T1000 (cell line): ENCODE results near the gene CCR3.

Experiments
- DNase-seq: peaks from one replicate; lab custom pipeline; 2025; ENCODE audit warnings: mixed read lengths; lab: John Stamatoyannopoulos, UW

The CCR3 gene

DNA sequence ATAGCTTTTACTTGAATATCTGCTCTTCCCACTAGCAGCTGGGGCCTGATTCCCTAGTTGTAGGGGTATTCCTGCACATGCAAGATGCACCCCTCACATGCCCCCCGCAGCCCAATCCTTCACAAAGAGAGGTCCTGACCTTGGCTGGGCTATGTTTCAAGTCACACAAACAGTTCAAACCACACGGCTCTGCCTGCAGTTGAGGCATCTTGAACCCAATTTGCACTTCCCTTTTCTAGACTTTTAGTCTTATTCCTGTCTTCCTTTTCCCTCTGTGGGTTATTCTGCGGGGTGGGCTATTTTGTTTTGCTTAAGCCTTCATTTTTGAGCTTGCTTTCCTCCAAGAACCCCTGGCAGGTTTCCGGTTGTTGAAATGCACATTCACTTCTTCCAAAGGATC lies 20.9 kb upstream of the CCR3 start:
- no peak for DNase-seq

DNA sequence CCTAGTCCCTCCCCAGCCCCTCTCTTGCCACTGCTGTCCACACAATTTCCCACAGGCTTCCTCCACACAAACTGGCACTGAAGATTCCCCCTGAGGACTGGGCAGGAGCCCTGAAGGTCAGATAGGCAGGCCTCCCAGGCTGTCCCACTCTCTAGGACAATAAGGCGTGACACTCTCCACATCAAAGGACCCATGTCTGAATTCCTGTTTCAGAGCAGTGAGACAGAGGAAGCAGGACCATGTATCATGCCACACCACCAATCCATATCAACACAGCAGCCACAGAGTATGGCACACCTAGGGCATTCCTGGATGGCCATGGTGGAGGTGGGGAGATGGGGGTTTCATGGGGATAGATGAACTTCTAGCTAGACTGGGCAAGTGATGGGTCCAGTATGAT lies 20.3 kb upstream of the CCR3 start:
- DNase-seq, result no peak

- DNase-seq, result no peak
These were observed 19.7 kb upstream of the CCR3 start for GRCh38 chr3:46222435-46223161.

- peak; percentile 25 for DNase-seq
These were observed 13.7 kb upstream of the CCR3 start for GRCh38 chr3:46228260-46229242.

DNA sequence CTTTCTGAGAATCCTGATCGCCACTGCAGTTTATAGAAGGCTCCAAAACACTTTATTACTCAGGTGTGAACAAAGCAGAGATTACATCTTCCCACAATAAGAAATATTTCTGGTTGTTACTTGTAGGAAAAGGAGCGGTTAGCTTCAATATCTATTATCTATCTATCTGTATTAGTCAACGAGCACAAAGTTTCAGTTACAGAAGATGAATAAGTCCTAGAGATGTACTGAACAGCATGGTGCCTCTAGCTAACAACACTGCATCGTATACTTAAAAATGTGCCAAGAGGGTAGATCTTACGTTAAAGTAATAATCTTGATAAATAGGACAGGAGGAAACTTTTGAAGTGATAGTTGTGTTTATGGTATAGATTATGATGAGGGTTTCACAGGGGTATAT lies 10.9 kb upstream of the CCR3 start:
- no peak for DNase-seq

DNA sequence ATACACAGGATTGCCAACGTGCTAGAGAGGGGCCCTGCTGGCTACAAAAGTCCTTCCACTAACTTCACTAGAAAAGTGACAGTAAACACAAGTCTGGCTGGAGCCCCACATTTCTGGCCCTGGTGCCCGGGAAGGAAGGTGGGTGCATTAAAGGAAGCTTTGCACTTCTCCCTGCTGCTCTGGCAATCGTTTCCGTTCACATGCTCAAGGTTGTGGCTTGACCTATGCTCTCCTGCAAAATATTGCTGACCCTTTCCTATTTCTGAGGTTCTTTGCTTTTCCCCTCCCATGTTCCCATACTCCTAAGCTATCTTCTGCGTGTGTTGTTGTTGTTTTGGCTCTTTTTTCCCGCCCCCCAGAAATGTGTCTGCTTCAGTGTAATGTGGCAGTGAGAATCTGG lies 9.1 kb upstream of the CCR3 start:
- no peak for DNase-seq

DNA sequence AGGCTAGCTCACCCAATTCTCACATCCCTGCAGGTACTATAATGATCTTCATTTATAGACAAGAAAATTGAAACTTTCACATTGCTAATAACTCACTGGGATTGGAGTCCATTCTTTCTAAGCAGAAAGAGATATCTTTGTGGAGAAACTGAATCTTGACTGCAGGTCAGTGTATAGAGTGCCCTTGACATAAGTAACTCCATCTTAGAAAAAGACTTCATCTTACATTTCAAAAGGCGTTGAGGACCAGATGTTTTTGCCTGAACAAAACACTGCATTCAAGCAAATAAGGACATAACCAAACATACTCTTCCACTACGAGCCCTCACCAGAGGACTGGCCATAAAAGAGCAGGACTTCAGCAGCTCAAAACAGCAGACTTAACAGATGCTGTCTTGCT lies 6.8 kb upstream of the CCR3 start:
- no peak for DNase-seq

DNA sequence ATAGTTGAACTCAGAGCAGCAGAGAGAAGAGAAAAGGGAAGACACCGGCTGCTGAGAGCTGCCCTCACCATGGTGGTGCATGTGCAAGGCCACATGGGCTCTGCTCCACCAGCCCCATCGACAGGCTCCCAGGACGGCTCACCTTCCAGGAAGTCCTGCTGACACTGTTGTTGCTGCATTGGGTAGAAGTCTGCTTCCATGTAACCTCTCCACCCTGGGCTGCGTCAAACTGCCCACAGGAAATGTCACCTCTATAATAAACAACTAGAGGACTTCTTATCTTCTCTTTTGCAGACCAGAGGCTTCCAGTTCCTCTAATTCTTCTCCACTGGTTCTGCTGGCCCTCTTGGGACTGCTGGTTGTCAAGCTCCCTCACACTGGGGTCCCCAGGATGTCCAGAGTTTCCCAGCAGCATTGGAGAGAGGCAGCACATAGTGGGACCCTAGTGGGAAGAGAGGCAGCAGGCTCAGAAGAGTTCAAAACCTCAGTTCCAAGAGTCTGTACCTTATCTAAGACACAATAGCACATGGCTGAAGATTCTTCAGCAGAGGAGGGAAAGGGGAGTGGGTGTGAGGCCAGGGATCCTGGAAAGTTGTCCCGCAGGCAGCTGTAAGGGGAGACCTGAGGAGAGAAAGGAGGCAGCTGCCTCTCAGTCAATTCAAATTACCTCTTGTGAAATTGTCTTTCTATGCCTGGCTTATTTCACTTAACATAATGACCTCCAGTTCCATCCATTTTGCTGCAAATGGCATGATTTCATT lies 5.8 kb upstream of the CCR3 start:
- no peak for DNase-seq

DNA sequence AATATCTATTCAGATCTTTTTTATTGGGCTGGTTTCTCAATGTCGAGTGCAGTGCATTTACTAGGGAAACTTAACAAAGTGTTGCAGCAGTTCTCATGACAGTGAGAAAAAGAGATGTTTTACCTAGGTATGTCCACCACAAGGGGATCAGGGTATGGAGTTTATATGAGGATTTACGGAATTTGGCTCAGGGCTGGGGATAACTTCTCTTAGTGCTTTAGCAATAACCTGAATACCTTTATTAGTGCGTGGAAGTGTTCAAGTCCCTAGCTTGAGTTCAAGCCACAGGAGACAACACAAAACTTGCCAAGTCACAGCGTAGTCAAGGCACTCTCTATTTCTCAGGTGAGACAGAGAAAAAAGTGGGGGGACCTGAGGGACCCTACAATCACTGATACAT lies 3.9 kb upstream of the CCR3 start:
- no peak for DNase-seq

- DNase-seq, result no peak
These were observed 2.8 kb upstream of the CCR3 start for GRCh38 chr3:46239301-46239938.

GRCh38 chr3:46239952-46240351 lies 2.3 kb upstream of the CCR3 start:
- DNase-seq, result no peak

DNA sequence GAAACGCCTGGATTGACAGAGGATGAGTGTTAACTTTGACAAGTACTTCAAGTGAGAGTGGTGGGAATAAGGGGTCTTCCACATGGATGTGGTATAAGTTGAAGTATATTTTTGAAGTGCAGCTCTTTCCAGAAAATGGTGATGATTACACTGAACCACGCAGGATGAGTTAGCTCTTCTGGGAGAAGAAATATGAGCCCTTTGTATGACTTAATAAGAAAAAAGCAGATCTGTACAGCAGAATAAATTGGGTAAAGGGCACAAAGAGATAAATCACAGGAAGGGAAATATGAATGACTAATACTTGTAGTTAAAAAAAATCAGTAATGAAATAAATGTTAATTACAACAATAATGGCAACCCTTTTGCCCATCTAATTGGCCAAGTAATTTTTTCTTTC lies 1.3 kb downstream of the CCR3 start:
- DNase-seq, result no peak

DNA sequence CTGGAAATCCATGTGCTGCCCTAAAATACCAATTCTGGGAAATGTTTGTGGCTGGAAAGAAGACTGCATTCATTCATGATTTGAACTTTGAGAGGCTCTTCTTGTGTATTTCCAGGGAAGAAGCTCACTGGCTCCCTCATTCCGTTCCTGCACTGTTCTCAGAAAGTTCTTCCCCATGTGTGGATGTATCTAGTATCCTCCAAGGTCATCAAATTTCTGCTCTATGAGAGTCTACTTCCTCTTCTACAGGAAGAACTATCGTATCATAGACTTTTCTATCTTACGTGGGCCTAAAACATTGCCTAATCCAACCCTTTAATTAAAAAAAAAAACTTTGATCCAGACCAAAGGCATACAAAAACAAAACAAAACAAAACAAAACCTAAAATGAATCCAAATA lies 2.9 kb downstream of the CCR3 start:
- no peak for DNase-seq

GRCh38 chr3:46252980-46253379 lies 10.7 kb downstream of the CCR3 start:
- DNase-seq, result no peak

GRCh38 chr3:46258525-46258924 lies 16.3 kb downstream of the CCR3 start:
- DNase-seq, result no peak

DNA sequence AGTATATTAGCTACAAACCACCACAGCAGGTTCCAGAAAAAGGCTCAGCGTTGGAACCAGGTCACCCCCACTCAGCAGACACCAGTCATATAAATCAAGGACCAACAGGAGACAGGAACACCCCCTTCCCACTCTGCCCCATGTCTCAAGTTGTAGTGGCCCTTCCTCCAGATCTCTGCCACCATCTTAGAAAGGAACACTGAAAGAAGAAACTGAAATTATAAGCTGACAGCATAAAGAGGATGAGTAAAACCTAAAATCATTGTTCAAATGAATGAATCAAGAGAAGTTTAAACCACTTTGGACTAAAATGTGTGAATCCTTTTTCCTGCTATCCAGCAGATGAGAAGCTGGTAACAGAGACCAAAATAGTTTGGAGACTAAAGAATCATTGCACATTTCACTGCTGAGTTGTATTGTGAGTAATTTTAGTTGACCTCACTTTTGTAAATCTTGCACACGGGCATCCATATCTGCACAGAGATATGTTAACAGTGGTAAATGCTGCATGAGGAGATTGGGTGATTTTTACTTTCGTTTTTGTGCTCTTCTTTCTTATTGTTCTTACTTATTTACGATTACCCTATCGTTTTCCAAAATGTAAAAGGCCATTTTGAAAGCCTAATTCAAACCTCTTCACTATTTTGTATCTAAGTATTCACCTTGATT lies 19.8 kb downstream of the CCR3 start:
- DNase-seq, result no peak

GRCh38 chr3:46264002-46264401 lies 21.7 kb downstream of the CCR3 start:
- DNase-seq, result no peak

DNA sequence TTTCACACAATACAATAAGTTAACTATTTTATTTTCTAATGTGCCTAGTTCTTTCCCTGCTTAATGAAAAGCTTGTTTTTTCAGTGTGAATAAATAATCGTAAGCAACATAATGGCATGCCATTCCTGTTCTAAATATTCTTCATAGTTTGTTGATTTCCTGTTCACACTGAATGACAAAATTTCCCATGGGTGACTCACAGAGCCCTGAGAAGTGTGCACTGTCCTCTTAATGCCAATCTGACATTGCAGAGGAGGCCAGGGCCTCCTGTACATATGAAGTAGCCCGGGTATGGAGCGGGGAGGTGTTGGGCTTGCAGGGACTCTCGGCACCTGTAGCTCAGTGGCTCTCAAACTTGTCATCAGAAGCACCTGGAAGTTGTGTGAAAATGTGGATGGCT lies 24.3 kb downstream of the CCR3 start:
- no peak for DNase-seq

DNA sequence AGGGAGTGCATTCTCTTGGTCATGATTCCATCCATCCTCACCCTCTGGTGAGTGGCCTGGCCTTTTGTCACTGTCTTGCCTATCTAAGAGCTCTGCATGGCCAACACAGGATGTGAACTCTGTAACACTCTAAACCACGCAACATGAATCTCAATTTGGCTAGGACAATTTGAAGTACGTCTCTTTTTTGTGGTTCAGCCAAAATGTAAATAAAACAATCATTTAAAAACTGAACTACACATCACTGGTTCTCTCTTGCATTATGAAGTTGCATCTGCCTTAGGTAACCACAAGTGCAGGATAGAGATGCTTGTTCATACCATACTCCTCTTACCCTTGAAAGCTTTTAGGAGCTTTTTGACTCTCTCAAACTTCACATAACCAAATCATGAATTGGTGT lies 27.3 kb downstream of the CCR3 start:
- DNase-seq, result no peak

- no peak for DNase-seq
These were observed 28.2 kb downstream of the CCR3 start for GRCh38 chr3:46270474-46270873.

DNA sequence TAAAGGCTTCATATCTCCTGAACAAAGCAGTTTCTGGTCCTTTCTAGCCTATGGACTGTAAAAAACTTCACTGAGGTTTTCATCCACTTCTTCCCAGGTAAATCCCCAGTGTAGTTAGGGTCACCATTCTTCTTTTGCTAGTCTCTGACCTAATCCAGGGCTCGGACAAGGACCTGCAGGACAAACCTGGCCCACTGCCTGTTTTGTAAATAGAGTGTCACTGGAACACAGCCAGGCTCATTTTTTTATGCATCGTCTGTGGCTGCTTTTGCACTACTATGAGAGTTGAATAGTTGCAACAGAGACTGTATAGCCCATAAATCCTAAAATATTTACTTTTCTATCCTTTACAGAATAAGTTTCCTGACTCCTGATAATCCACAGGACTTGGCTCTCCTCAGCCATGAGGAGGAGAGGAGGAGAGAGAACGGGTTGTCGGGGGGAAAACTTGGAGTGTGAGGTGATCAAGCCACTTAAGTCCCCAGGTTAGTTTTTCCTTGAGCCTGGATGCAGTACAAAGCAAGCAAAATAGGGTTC lies 29.0 kb downstream of the CCR3 start:
- DNase-seq, result no peak
